ENCODE data around the gene IKZF1.
A peak's percentile ranks its signal among the peaks of the same experiment; 100 is the strongest.
"Not testable (repeated sequence)": the region's sequence is repeated elsewhere in the genome, so short reads cannot be mapped to it uniquely, and the experiment has no call there.

The IKZF1 gene

DNA sequence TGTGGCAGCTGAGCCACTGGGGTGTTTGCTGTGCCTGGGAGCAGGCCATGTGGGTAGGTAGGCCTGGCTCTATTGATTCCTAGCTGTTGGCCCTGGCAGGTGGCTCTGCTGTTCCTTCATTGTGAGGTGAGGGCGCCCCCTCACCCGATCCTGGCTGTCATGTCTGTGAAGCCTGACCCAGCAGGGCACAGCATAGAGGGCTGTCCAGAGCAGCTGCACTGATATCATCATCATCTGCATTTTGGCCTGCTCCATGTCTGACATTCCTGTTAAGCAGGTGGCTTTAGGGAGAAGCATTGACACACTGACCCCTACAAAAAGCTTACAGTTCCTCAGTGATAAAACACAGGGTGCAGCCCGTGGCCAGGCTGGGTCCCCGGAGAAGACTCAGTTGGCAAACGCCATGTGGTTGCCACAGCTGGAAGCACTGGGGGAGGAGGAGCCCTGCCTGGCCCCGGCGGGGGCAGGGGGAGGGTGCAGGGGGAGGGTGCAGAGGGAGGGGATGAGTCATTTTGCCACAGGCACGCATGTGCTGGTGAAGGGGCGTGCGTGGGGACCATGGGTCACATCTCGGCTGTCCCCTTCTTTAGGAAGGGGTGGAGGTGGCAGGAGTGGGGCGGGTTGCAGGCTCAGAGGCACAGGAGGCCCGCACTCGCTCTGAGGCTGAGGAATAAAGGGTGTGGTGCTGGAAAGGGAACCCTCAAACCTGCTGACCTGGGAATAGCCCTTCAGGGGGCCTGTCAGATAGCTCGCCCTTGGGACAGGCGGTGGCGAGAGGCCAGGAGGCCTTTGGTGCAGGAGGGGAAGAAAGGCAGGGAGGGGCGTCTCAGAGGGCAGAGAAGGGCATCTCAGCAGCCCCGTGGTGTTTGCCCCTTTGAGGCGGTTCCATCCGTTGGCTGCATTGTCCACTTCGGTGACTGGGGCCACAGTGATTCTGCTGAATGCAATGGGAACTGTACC, 31.6 kb downstream of the IKZF1 start:
- peak; percentile 92 for DNase-seq

DNA sequence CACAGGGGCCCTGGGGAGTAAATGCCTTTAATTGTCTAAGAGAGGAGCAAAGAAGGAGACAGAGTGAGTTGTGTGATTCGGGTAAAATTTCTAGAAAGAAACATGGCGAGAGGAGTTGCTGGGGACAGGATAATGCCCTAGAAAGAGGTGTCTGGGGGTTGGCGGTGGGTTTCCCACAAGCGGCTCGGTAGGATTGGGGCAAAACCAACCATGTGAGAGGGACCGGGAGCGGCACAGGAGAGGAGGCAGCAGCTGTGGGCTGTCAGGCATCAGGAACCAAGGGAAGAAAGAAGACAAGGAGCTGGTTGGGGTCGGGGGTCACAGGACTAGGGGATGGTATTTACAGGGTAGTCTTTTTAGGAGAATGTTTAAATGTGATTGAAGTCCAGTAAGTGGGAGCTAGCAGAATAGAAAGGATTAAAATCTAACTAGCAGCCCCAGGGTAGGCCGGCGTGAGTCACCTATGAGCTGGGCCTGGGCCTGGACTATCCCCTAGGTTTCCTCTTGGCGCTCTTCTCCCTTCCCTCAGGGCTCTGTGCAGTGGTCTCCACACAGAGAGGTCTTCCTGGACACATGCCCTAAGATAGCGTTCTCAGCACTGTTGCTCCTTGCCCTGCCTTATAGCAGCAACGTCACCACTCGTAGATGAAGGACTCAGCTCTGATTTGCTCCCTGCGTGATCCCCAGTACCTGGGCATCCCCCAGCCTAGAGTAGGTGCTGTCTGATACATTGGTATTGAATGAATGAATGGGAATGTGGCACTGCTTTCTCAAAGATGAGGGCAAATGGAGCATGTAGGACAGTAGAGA, 32.6 kb downstream of the IKZF1 start:
- no peak for DNase-seq

DNA sequence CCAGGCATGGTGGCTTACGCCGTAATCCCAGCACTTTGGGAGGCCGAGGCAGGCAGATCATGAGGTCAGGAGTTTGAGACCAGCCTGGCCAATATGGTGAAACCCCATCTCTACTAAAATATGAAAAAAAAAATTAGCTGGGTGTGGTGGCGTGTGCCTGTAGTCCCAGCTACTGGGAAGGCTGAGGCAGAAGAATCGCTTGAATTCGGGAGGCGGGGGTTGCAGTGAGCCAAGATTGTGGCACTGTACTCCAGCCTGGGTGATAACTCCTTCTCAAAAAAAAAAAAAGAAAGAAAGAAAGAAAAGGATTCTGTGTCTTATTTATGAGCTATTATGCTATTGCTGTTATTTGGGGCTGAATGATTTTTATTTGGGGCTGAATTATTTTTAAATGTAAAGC, 35.0 kb downstream of the IKZF1 start:
- DNase-seq = not testable (repeated sequence)

DNA sequence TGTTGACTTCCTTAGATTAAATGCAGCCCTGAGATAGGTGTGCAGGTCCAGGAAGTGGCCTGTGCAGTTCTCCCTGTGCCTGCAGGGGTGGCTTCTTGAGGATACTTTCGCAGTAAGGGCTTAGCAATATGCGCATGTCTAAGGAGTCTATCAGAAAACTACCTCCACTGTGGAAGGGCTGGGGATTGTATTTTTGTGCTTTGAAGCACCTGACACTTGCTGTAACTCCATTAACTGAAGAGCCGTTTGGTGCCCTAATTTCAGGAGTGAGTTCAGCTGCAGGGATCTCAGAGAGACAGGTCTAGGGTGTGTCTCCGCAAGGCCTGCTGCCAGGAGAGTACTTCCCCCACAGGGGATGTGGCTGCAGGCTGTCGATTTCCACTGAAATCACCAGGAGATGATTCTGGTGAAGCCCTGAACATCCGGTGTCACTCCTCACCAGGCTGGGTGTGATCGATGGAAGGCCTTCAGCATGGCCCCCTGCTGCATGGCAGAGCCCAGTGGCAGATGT, 35.5 kb downstream of the IKZF1 start:
- peak; percentile 90 for DNase-seq

DNA sequence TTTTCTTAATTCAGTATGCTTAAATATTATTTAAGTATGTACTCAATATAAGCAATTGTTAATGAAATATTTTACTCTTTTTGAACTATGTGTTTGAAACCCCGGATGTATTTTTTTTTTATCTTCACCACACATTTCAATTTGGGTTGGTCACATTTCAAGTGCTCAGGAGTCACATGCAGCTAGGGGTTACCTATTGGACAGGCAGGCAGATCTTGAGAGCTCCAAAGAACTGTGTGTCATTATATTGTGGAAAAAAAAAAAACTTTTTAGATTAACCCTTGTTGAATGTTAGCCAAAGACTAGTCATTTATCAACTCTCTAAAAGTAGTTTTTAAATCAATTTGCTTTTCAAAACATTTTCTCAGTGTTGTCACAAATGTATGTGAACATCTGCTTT, 37.2 kb downstream of the IKZF1 start:
- peak; percentile 75 for DNase-seq

DNA sequence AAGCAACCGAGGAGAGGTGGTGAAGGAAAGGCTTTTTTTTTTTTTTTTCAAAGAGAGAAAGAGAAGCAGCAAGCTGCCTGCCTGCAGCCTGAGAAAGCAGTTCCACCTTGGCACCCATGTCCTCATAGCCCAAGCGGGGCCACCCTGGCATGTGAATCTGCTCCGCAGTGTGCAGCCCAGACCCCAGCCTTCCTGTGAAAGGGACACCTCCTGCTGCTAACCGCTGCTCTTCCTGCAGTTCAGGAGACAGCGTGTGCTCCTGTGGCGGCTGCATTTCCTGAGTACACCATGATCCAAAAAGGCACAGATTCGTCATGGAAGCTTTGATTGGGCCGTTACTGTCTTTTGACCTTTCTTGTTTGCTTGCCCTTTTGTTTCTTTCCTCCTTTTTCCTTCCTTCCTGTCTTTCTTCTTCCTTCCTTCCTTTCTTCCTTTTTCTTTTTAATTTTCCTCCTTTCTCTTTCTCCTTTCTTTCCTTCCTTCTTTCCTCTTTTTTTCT, 38.1 kb downstream of the IKZF1 start:
- peak; percentile 72 for DNase-seq

DNA sequence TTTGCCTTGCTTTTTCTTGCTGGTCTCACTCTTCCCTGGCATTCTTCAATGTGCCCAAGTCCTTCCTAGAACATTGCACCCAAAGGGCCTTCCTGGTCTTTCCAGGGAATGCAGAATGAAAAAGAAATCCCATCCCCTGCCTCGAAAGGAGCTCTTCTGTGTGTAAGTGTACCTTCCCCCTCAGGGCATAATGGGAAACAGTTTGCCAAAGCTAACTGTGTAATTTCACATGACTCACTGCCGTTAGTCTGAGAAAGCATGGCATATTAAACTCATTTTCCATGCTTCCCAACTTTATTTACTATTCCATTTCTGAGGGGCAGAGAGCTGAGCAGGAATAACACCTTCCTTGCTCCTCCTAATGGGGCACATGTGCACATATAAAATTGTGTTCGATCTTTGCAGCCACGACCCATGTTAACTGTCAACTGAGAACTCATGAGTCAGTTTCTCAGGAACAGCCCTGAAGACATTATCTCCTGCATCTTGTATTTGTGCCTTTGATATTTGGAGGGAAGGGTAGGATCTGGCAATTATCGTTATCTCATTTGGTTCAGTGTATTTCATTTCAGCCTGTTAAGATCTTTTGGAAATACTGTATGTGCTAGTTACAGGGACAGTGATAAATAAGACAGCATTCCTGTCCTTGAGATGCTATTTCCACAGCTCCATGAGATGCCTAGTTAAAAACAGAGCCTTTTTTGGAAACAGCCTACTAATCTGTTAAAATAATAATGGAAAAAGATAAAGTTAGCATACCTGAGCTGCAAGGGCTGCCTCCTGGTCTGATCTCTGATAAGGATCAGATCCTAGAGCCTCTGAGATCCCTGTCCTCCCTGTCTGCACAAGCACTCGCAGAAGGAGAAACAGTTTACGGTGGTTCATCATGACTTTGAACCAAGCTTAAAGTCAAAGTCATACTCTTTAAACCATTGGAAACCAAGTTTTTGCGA, 42.3 kb downstream of the IKZF1 start:
- no peak for DNase-seq

DNA sequence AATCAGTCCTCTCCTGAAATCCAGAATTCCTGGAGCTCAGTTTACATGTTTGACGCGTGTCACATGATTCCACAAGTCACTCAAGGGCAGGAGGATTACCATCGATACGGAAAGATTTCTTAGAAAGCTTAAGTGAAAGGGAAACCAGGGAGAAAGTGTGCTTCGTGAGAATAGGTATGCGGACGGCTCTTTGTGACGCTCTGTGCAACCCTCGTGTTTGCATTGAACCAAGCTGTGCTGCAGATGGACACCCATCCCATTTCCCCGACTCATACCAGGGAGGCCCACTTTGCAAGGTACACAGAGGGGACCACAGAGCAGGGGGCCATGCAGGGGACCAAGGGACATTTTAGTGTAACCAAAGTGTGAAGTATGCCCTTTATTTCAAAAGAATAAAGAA, 43.2 kb downstream of the IKZF1 start:
- DNase-seq = no peak

DNA sequence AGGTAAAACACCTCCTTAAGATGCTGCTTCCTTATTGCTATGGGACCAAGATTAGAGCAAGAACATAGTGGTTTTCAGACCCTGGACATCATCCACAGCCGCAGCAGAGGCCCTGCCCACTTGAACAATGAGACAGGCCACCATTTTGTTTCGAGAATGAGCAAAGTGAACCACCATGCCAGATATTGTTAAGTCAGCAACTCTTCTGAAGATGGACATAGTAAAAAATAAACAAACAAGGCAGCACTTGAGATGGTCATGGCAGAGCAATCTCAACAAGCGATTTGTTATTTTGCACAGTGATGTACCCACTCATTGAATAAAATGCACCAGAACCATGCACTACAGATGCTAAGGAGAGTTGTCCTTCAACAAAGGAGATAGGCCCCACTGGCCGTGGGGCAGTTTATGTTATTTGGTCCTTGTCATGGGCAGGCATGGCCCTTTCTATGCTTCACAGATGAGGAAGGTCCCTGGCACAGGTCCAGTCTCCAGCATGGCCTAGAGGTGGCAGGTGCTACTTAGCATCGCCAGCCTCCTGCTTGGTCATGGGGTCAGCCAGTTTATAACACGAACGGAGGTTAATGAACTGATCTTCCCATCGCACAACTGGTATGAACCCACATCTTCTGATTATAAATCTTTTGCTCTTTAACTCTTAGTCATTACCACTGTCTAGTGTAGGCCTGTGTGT, 44.1 kb downstream of the IKZF1 start:
- DNase-seq = no peak

DNA sequence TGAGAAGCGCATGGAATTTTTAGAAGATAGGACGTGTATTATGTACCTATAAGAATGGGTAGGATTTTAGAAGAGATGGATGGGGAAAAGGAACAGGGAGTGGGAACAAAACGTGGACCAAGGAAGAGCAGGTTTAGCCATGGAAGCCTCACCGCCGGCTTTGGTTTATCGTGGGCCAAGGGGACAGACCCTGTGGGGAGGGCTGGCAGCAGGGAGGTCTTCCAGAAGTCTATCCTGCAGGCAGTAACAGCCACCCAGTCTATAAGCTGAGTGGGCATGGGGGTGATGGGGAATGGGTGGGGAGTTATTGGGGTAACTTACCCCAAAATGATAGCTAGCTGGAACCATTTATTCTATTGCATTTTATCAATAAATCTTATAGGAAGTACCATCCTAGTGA, 44.9 kb downstream of the IKZF1 start:
- DNase-seq = no peak

DNA sequence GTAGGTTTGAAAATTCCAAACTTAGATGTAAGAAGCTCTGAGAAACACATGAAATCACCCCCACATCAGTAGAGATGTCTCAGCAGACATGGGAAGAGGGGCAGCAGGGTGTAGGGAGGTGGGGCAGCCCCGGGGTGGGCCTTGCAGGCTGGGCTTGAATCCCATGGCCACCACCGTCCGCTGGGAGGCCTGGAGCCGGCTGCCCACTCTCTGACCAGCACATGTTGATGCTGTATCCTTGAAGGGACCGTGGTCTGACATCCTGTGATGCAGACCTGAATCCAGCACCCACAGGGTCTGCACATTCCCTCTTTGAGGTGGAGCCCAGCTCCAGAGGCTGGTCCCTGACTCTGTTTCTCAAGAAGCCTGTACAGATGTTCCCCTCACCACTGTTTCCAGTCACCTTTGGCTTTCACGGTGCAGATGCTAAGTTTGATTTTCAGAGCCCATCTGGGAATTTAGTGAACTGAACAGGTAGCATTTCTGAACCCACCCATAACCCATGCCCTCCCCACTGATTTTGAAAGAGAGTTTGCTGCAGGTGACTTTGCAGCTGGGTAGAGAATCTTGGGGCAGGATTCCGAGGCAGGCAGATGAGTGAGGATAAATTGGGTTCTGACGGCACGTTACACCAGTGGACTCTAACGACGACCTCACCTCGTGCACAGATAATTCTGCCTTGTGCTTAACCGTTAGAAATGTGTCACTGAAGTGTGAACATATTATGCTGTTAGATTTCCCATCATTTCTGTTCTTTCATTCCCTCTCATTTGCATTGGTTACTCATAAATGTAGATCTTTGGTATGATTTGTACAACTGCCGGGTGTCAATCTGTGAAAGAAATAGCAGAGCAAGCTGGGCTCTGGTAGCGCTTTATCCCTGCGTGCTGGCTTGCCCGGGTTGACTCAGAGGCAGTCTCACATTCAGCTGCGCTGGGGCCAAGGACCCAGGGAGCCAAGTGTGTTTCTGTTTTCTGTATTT, 45.7 kb downstream of the IKZF1 start:
- peak; percentile 78 for DNase-seq

DNA sequence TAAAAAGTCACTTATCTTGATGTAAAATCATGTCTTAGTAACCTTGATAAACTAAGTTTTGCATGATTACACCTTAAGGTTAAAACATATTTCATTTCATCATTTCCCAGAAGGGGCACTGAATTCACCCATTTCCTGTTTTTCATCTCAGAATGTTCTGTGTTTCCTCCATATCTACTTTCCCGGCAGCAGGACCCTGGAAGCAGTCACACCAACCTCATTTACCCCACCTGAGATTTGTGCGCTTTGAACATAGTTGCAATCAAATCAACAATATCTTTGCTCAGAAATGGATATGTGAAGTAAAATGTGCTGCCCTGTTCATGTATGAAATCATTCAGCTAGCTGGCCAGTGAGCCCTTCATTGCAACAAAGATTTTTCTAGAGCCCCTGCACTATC, 46.8 kb downstream of the IKZF1 start:
- no peak for DNase-seq

DNA sequence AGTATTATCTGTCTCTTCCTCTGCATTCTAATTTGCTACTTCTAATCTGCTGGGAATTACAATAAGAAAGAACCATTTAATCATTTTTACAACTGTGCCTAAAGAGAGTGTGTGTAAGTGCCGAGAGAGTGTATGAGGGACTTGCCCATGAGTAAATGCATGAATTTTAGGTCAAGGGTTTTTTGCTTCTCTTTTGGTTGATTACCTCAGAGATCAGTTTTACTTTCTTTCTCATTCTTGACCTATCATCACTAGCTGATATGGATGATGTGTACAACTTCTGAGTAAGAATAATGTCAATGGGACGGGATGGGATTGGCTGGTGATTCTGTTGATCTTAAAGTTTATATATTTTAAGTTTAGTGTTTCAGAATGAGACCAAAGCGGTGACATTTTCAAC, 47.8 kb downstream of the IKZF1 start:
- no peak for DNase-seq

DNA sequence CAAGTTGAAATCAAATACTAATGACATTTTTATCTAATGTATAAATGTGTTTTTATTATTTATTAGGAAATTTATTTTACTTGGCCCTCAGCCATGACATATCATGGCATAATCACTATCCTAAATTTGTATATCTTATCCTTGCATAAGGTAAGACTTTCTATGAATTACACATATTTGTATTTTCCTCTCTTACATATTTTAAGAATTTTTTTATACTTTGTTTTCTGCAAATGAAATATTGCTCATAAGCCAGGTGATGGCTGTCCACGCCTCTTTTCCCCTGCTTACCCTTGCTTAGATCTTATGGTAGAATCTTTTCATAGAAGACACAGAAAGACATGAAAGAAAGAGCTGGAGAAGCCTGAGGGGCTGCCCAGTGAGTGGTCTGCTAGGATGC, 48.2 kb downstream of the IKZF1 start:
- DNase-seq = no peak

DNA sequence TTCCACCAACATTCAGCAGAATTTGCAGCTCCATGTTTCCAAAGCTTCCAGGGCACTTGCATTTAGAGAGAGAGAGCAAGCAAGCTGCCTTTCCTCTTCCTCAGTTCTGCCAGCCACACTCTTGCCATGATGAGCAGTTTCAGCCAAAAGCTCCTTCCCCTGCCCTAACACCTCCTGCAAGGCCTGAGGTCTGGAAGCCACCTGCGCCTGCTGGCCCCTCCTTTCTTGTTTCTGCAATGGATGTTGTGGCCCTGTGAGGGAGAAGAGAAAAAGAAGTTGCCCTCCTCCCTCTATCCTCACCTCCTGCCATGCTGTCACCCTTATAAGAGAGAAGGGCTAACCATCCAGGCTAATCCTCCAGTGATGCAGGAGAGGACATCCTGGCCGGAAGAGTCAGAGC, 48.7 kb downstream of the IKZF1 start:
- no peak for DNase-seq

DNA sequence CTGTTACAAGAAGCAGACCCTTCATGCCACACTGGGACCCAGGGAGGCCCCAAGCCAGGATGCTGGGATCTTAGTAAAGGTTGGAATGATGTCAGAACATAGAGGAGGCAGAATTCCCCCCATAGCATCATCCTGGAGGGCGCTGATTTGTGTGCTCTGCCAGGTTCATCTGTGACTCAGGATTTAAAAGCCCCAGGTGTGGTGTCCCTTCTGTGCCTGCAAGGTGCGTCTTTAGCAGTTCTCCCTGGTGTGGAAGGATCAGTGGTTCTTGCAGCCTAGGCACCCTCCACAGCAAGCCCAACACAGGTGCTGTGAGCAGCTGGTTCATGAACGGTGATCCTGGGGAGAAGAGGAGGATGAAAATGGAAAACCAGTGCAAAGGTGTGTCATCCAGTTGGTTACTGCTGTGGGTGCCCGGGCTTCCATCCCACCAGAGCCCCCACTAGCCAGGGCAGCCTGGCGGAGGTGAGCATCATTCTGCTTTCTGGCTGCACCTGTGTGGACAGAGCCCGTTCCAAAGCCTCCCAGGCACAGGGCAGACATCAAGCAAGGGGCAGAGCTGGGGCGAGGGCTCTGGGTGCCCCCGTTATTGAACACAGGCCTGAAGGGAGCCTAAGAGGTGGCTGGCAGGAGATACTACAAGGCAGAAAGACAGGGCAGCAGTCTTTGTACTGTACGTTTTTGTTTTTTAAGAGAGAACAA, 49.5 kb downstream of the IKZF1 start:
- no peak for DNase-seq

DNA sequence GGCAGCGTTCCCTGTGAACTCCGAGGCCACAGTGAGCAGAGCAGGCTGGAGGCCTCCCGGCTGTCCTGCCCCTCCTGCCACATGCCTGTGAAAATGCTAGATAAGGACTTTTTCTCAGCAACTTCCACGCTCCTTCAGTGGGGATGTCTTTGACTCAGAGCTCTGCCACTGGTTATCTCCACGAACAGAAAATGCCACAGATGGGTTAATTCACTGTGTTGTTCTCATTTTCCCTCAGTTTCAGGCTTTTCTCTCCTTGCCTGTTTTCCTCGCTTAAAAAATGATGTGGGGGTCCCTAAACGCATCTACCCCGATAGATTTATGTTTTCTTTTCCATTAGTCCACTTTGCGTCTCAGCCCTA, 51.3 kb downstream of the IKZF1 start:
- DNase-seq = peak; percentile 94

DNA sequence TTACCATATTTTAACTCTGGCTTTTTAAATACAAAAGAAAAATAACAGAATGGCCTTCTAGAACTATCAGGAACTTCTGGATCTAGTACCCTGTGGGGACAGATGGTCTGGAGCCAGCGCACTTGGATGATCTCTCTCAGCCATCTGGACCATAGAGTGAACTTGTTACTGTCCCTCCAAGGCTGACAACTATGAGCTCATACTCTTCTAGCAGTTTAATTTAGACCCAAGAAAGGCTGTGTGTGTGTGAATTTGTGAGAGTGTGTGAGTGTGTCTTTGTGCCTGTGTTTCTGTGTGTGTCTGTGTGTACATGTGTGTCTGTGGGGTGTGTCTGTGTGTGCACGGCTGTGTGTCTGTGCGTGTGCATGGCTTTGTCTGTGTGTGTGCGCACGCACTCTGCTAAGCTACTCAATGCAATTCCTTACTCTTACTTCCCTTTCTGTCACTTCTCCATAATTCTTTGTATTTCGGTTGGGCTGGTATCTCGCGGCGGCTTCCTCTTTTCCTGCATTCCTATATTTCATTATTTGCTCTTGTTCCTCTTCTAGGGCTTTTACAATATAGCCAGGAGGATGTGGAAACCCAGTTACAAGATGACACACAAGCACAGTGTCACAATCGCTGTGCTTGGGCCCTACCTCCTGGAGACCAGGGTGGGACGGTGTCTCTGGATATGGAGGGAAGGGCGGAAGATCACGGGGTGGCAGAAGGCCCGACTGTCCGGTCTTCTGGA, 51.9 kb downstream of the IKZF1 start:
- peak; percentile 87 for DNase-seq

DNA sequence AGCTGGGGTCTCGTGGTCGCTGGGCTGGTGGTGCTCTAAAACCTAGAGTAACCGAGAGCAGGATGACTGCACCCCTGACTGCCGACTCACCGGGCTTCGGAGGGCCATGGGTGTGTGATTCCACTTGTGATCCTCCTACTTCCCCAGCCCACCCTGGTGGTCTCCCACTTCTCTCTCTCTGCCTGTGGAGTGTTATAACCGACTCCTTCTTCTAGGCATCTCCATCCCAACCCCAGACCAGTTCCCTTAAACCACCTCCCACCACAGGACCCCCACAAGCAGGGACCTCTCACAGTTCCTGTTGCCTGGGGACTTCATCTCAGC, 52.4 kb downstream of the IKZF1 start:
- DNase-seq = no peak

Data from hematopoietic multipotent progenitor cell treated with erythropoietin and hydrocortisone succinate and interleukin-3 and kit ligand, for 4 days (in vitro differentiated cells).